K562 (cell line): ENCODE results near the gene GALNT12. TPM values are rescaled to one million over a fixed set of nuclear protein-coding genes. Genes with fewer than 3 reads are reported as not detected.

ENCODE experiments used
- CAMTA2 ChIP-seq: fragments of 250-450 bp; sonication (Bioruptor Pico); conservative IDR thresholded peaks from 2 replicates; pipeline ENCODE4 v1.5.1; 2022
- DMBX1 ChIP-seq: fragments of 250-450 bp; sonication (Bioruptor Pico); IDR thresholded peaks from 2 replicates; pipeline ENCODE4 v1.8.0; 2022; ENCODE audit warnings: inconsistent platforms, mild to moderate bottlenecking, moderate library complexity, borderline replicate concordance
- KHSRP ChIP-seq: fragments of 450-650 bp; IDR thresholded peaks from 2 replicates; pipeline ENCODE4 v1.6.1; 2017
- PBX2 ChIP-seq, 2 experiments: IDR thresholded peaks in 1 of 2; conservative IDR thresholded peaks in 1 of 2; 2 replicates each; pipeline ENCODE4 v1.6.1; 2016; ENCODE audit warnings: low read depth in 2 of 2, mild to moderate bottlenecking in 1 of 2, missing compliant biosample characterization in 1 of 2, missing genetic modification characterization in 1 of 2, moderate library complexity in 1 of 2
- RBM39 ChIP-seq: fragments of 200-400 bp; formaldehyde crosslinking; optimal IDR thresholded peaks from 2 replicates; pipeline ENCODE3; 2018; ENCODE audit warnings: low read depth, low read length
- SIN3A ChIP-seq, 2 experiments: fragments of 150-350 bp in 1 of 2; IDR thresholded peaks; 2 replicates each; pipeline ENCODE4 v1.6.1; 2011 to 2016; ENCODE audit warnings: borderline replicate concordance in 2 of 2, low read depth in 2 of 2, low read length in 2 of 2, mild to moderate bottlenecking in 2 of 2, moderate library complexity in 2 of 2; ENCODE audit not compliant: control insufficient read depth in 1 of 2
- THRB ChIP-seq: fragments of 450-650 bp; formaldehyde crosslinking; conservative IDR thresholded peaks from 2 replicates; pipeline ENCODE4 v1.4.0; 2022; ENCODE audit warnings: mild to moderate bottlenecking, missing genetic modification characterization
- ZBTB1 ChIP-seq: sonication (generic); formaldehyde crosslinking; IDR thresholded peaks from 2 replicates; pipeline ENCODE4 v1.8.1; 2023; ENCODE audit warnings: missing genetic modification reagents, low read depth, mild to moderate bottlenecking, borderline replicate concordance
- ZBTB33 ChIP-seq: sonication (generic); formaldehyde crosslinking; IDR thresholded peaks from 2 replicates; pipeline ENCODE4 v1.8.1; 2023; ENCODE audit warnings: mild to moderate bottlenecking, missing genetic modification reagents
- polyA plus RNA-seq, 8 experiments: library from polyadenylated mRNA; depleted of rRNA in 4 of 8; stranded (reverse) in 5 of 8; unstranded in 3 of 8; fragments of >200 nt; fragmentation: Nextera tagmentation in 2 of 8; fragmentation: Illumina TruSeq in 1 of 8; extraction: Ambion mirVana in 2 of 8; extraction: Trizol in 1 of 8; gene quantifications; 2 replicates each; pipeline versions ENCODE4 v1.2.1 to v1.2.3, GENCODE V29; 2011 to 2014; ENCODE audit warnings: inconsistent platforms in 1 of 8, missing spikeins in 1 of 8
- total RNA-seq, 7 experiments: library from RNA; depleted of rRNA in 6 of 7; stranded (reverse); fragments of >200 nt in 6 of 7; fragmentation: Illumina TruSeq in 2 of 7; extraction: Trizol in 2 of 7; gene quantifications; 2 replicates each; pipeline versions ENCODE4 v1.2.1 to v1.2.3, GENCODE V29; 2011 to 2021; ENCODE audit warnings: low replicate concordance in 1 of 7

The GALNT12 gene
- total and polyA plus RNA-seq, 9 of the 15 experiments (the other 6 are each of a cell fraction or from before 2014, with no cell fraction given) = 29.7 to 82.9 (median 44.2) TPM

- TF ChIP-seq PBX2 (CRISPR knock-in tag; IDR thresholded peaks at IDR 0.05; ENCODE audit: low read depth) (no peak), PBX2 (tag; conservative IDR thresholded peaks at IDR 0.05; ENCODE audit: low read depth) (no peak), THRB (CRISPR knock-in tag) (no peak), ZBTB33 (CRISPR knock-in tag) (no peak), ZBTB1 (CRISPR knock-in tag) (no peak), SIN3A (IDR thresholded peaks at IDR 0.05; ENCODE audit: borderline replicate concordance in 2 of 2, control insufficient read depth in 1 of 2, low read depth in 2 of 2, low read length in 2 of 2) (no peak), CAMTA2 (no peak), RBM39 (no peak), DMBX1 (CRISPR knock-in tag) (no peak), KHSRP (no peak)
These were observed 30.8 kb downstream of the GALNT12 start (continued) for GRCh38 chr9:98838155-98838867.
